Mucosa of stomach (tissue), 1 donor: ENCODE results near the gene WRAP73.

ENCODE experiments used
- H3K27me3 ChIP-seq: one replicate; pipeline ENCODE4 v1.7.0; 2013; ENCODE audit warnings: mild to moderate bottlenecking, low read length; ENCODE audit not compliant: control insufficient read depth, insufficient read depth
- H3K36me3 ChIP-seq: one replicate; pipeline ENCODE4 v1.7.0; 2013; ENCODE audit warnings: low read length; ENCODE audit not compliant: control insufficient read depth, insufficient read depth
- H3K4me1 ChIP-seq: one replicate; pipeline ENCODE4 v1.7.0; 2013; ENCODE audit warnings: mild to moderate bottlenecking, low read length; ENCODE audit not compliant: control insufficient read depth, insufficient read depth
- H3K4me3 ChIP-seq: one replicate; pipeline ENCODE4 v1.7.0; 2013; ENCODE audit warnings: low read length
- H3K9ac ChIP-seq: one replicate; pipeline ENCODE4 v1.7.0; 2013; ENCODE audit warnings: mild to moderate bottlenecking, low read length, moderate library complexity
- H3K9me3 ChIP-seq: one replicate; pipeline ENCODE4 v1.7.0; 2013; ENCODE audit warnings: mild to moderate bottlenecking, low read length, moderate library complexity; ENCODE audit not compliant: control insufficient read depth
- donor health status: Pancreatic carcinoma.

Gene WRAP73

GRCh38 chr1:3672231-3672970, 22.5 kb upstream of the WRAP73 start:
- H3K9me3 ChIP-seq = no peaks in the 10 kb centered on the region
- no peak overlapping the region for H3K4me3 ChIP-seq
- H3K9ac ChIP-seq = no peak overlapping the region
- H3K4me1 ChIP-seq = peaks cover 15% of the 10 kb centered on the region
- peaks cover 49% of the 10 kb centered on the region for H3K27me3 ChIP-seq
- no peaks in the 10 kb centered on the region for H3K36me3 ChIP-seq

GRCh38 chr1:3671371-3672180, 21.7 kb upstream of the WRAP73 start:
- H3K4me3 ChIP-seq = no peak overlapping the region
- H3K36me3 ChIP-seq = no peaks in the 10 kb centered on the region
- H3K9ac ChIP-seq = no peak overlapping the region
- H3K27me3 ChIP-seq = peaks cover 53% of the 10 kb centered on the region
- H3K9me3 ChIP-seq = no peaks in the 10 kb centered on the region
- H3K4me1 ChIP-seq = peaks cover 15% of the 10 kb centered on the region

- peaks cover 15% of the 10 kb centered on the region for H3K4me1 ChIP-seq
- no peaks in the 10 kb centered on the region for H3K9me3 ChIP-seq
- no peak overlapping the region for H3K4me3 ChIP-seq
- H3K36me3 ChIP-seq = no peaks in the 10 kb centered on the region
- H3K9ac ChIP-seq = no peak overlapping the region
- H3K27me3 ChIP-seq = peaks cover 52% of the 10 kb centered on the region
Observed at GRCh38 chr1:3670823-3671265, 20.9 kb upstream of the WRAP73 start.

- Histone ChIP-seq H3K4me1 (peaks cover 15% of the 10 kb centered on the region), H3K4me3 (no peak overlapping the region), H3K27me3 (peaks cover 52% of the 10 kb centered on the region), H3K36me3 (no peaks in the 10 kb centered on the region), H3K9ac (no peak overlapping the region), H3K9me3 (no peaks in the 10 kb centered on the region)
Observed at GRCh38 chr1:3669971-3670431, 20.1 kb upstream of the WRAP73 start.

GRCh38 chr1:3669421-3669821, 19.5 kb upstream of the WRAP73 start:
- Histone ChIP-seq H3K4me3 (no peak overlapping the region), H3K9me3 (no peaks in the 10 kb centered on the region), H3K27me3 (peaks cover 52% of the 10 kb centered on the region), H3K9ac (no peak overlapping the region), H3K36me3 (no peaks in the 10 kb centered on the region), H3K4me1 (peaks cover 13% of the 10 kb centered on the region)

- Histone ChIP-seq H3K27me3 (peaks cover 52% of the 10 kb centered on the region), H3K4me1 (peaks cover 9% of the 10 kb centered on the region), H3K4me3 (no peak overlapping the region), H3K9ac (no peak overlapping the region), H3K36me3 (no peaks in the 10 kb centered on the region), H3K9me3 (no peaks in the 10 kb centered on the region)
Observed at GRCh38 chr1:3668585-3669300, 18.8 kb upstream of the WRAP73 start.

- Histone ChIP-seq H3K4me1 (peaks cover 9% of the 10 kb centered on the region), H3K4me3 (no peak overlapping the region), H3K9me3 (no peaks in the 10 kb centered on the region)
Observed at GRCh38 chr1:3668148-3668547, 18.2 kb upstream of the WRAP73 start.

GRCh38 chr1:3664700-3665375, 14.9 kb upstream of the WRAP73 start:
- Histone ChIP-seq H3K4me3 (no peak overlapping the region), H3K4me1 (peaks cover 9% of the 10 kb centered on the region), H3K27me3 (peaks cover 25% of the 10 kb centered on the region), H3K36me3 (no peaks in the 10 kb centered on the region), H3K9ac (no peak overlapping the region), H3K9me3 (no peaks in the 10 kb centered on the region)

More at GRCh38 chr1:3668148-3668547, 18.2 kb upstream of the WRAP73 start:
- H3K36me3 ChIP-seq = no peaks in the 10 kb centered on the region
- peaks cover 47% of the 10 kb centered on the region for H3K27me3 ChIP-seq
- no peak overlapping the region for H3K9ac ChIP-seq

GRCh38 chr1:3663999-3664699, 14.2 kb upstream of the WRAP73 start:
- H3K36me3 ChIP-seq = no peaks in the 10 kb centered on the region
- H3K4me1 ChIP-seq = peaks cover 8% of the 10 kb centered on the region
- H3K9me3 ChIP-seq = no peaks in the 10 kb centered on the region
- H3K27me3 ChIP-seq = peaks cover 19% of the 10 kb centered on the region
- H3K9ac ChIP-seq = no peak overlapping the region
- no peak overlapping the region for H3K4me3 ChIP-seq

- no peaks in the 10 kb centered on the region for H3K4me1 ChIP-seq
- no peak overlapping the region for H3K9ac ChIP-seq
- H3K36me3 ChIP-seq = no peaks in the 10 kb centered on the region
- no peaks in the 10 kb centered on the region for H3K9me3 ChIP-seq
- no peak overlapping the region for H3K4me3 ChIP-seq
- peaks cover 18% of the 10 kb centered on the region for H3K27me3 ChIP-seq
Observed at GRCh38 chr1:3662080-3662671, 12.3 kb upstream of the WRAP73 start.

- Histone ChIP-seq H3K36me3 (no peaks in the 10 kb centered on the region), H3K4me1 (no peaks in the 10 kb centered on the region), H3K9me3 (no peaks in the 10 kb centered on the region), H3K4me3 (no peak overlapping the region), H3K9ac (no peak overlapping the region), H3K27me3 (peaks cover 20% of the 10 kb centered on the region)
Observed at GRCh38 chr1:3661631-3662030, 11.7 kb upstream of the WRAP73 start.
